ENCODE data around the gene PKD1.

GRCh38 chr16:2077016-2077415 lies 58.7 kb downstream of the PKD1 start:
- TF ChIP-seq EZH2 (IDR thresholded peaks at IDR 0.05; ENCODE audit: borderline replicate concordance) (no peak), CTCF (IDR thresholded peaks at IDR 0.05; ENCODE audit: poor library complexity) (no peak), EZH2phosphoT487 (IDR thresholded peaks at IDR 0.05; ENCODE audit: low read depth, severe bottlenecking, unreplicated experiment) (no peak)
